Measurements from ENCODE around the gene TARDBP.
"Not testable (repeated sequence)": the region's sequence is repeated elsewhere in the genome, so short reads cannot be mapped to it uniquely, and the experiment has no call there.

TARDBP gene

GRCh38 chr1:11071463-11072215 is 59.2 kb downstream of the TARDBP start:
- Histone ChIP-seq H3K36me3 (ENCODE audit: control insufficient read depth in 1 of 2, insufficient read depth in 2 of 2, low read length in 2 of 2) (peaks cover 76 to 85% of the 10 kb centered on the region in 2 experiments), H2AFZ (ENCODE audit: insufficient read depth, low read length, poor library complexity) (no peak overlapping the region), H3K9ac (ENCODE audit: low read length) (no peak overlapping the region), H3K4me3 (ENCODE audit: low read depth, low read length) (no peak overlapping the region), H4K8ac (ENCODE audit: low read depth, low read length) (no peak overlapping the region), H3K18ac (ENCODE audit: low read length) (no peak overlapping the region), H2AK5ac (ENCODE audit: low read length) (no peak overlapping the region), H4K91ac (ENCODE audit: low read depth, low read length) (no peak overlapping the region), H2BK120ac (ENCODE audit: insufficient read depth, low read length, poor library complexity) (no peak overlapping the region), H3K79me1 (ENCODE audit: low read length) (no peaks in the 10 kb centered on the region), H3K27ac (ENCODE audit: low read depth, low read length) (no peak overlapping the region), H3K27me3 (ENCODE audit: insufficient read depth, low read length) (no peaks in the 10 kb centered on the region), H3K4ac (ENCODE audit: low read depth, low read length) (no peak overlapping the region), H3K23ac (ENCODE audit: low read length) (no peak overlapping the region), H3K14ac (ENCODE audit: low read length) (no peak overlapping the region), H3K4me1 (ENCODE audit: control insufficient read depth in 1 of 2, insufficient read depth in 2 of 2, low read length in 2 of 2) (no peaks in the 10 kb centered on the region), H2BK12ac (ENCODE audit: low read length) (no peak overlapping the region), H3K9me3 (ENCODE audit: insufficient read depth, low read depth, low read length) (no peaks in the 10 kb centered on the region), H3K79me2 (ENCODE audit: control insufficient read depth, insufficient read depth, low read length, poor library complexity) (no peaks in the 10 kb centered on the region), H4K12ac (ENCODE audit: low read depth, low read length) (no peak overlapping the region), H2BK5ac (ENCODE audit: low read depth, low read length, poor library complexity) (no peak overlapping the region), H3K4me2 (ENCODE audit: low read length) (no peak overlapping the region)
- no peak for DNase-seq
- WGBS (ENCODE audit: extremely low coverage, insufficient coverage, insufficient read length): no CpG with 5 or more reads among the region's 15 CpGs

- no peak overlapping the region for H4K12ac ChIP-seq (ENCODE audit: low read depth, low read length)
- no peak overlapping the region for H2BK5ac ChIP-seq (ENCODE audit: low read depth, low read length, poor library complexity)
- H4K8ac ChIP-seq (ENCODE audit: low read depth, low read length): no peak overlapping the region
- DNase-seq: no peak
- H4K91ac ChIP-seq (ENCODE audit: low read depth, low read length): no peak overlapping the region
- no peak overlapping the region for H2BK120ac ChIP-seq (ENCODE audit: insufficient read depth, low read length, poor library complexity)
- no peak overlapping the region for H3K27ac ChIP-seq (ENCODE audit: low read depth, low read length)
- no peak overlapping the region for H2AK5ac ChIP-seq (ENCODE audit: low read length)
- no peak overlapping the region for H3K23ac ChIP-seq (ENCODE audit: low read length)
- H3K18ac ChIP-seq (ENCODE audit: low read length): no peak overlapping the region
- no peak overlapping the region for H3K9ac ChIP-seq (ENCODE audit: low read length)
- H3K79me1 ChIP-seq (ENCODE audit: low read length): no peaks in the 10 kb centered on the region
- H3K27me3 ChIP-seq (ENCODE audit: insufficient read depth, low read length): no peaks in the 10 kb centered on the region
- no peak overlapping the region for H3K14ac ChIP-seq (ENCODE audit: low read length)
- no CpG with 5 or more reads among the region's 13 CpGs for WGBS (ENCODE audit: extremely low coverage, insufficient coverage, insufficient read length)
- H3K9me3 ChIP-seq (ENCODE audit: insufficient read depth, low read depth, low read length): no peaks in the 10 kb centered on the region
- H2AFZ ChIP-seq (ENCODE audit: insufficient read depth, low read length, poor library complexity): no peak overlapping the region
- H3K79me2 ChIP-seq (ENCODE audit: control insufficient read depth, insufficient read depth, low read length, poor library complexity): no peaks in the 10 kb centered on the region
- no peak overlapping the region for H3K4me2 ChIP-seq (ENCODE audit: low read length)
- H3K4me3 ChIP-seq (ENCODE audit: low read depth, low read length): no peak overlapping the region
- H3K36me3 ChIP-seq (ENCODE audit: control insufficient read depth in 1 of 2, insufficient read depth in 2 of 2, low read length in 2 of 2): peaks cover 81 to 90% of the 10 kb centered on the region in 2 experiments
- H2BK12ac ChIP-seq (ENCODE audit: low read length): no peak overlapping the region
- H3K4ac ChIP-seq (ENCODE audit: low read depth, low read length): no peak overlapping the region
- H3K4me1 ChIP-seq (ENCODE audit: control insufficient read depth in 1 of 2, insufficient read depth in 2 of 2, low read length in 2 of 2): no peaks in the 10 kb centered on the region
These were observed 59.9 kb downstream of the TARDBP start for GRCh38 chr1:11072216-11072917.

GRCh38 chr1:11073398-11073797 is 60.9 kb downstream of the TARDBP start:
- not testable (repeated sequence) for H4K91ac ChIP-seq (ENCODE audit: low read depth, low read length); H3K27ac ChIP-seq (ENCODE audit: low read depth, low read length); H4K8ac ChIP-seq (ENCODE audit: low read depth, low read length); H3K27me3 ChIP-seq (ENCODE audit: insufficient read depth, low read length); H3K9ac ChIP-seq (ENCODE audit: low read length); DNase-seq; H3K4me3 ChIP-seq (ENCODE audit: low read depth, low read length); H3K79me2 ChIP-seq (ENCODE audit: control insufficient read depth, insufficient read depth, low read length, poor library complexity); H2AFZ ChIP-seq (ENCODE audit: insufficient read depth, low read length, poor library complexity); H2BK5ac ChIP-seq (ENCODE audit: low read depth, low read length, poor library complexity); H3K9me3 ChIP-seq (ENCODE audit: insufficient read depth, low read depth, low read length); H3K18ac ChIP-seq (ENCODE audit: low read length); H3K79me1 ChIP-seq (ENCODE audit: low read length); H2BK120ac ChIP-seq (ENCODE audit: insufficient read depth, low read length, poor library complexity); H3K4me2 ChIP-seq (ENCODE audit: low read length); H4K12ac ChIP-seq (ENCODE audit: low read depth, low read length); H3K4ac ChIP-seq (ENCODE audit: low read depth, low read length); H2BK12ac ChIP-seq (ENCODE audit: low read length); H3K4me1 ChIP-seq (ENCODE audit: control insufficient read depth in 1 of 2, insufficient read depth in 2 of 2, low read length in 2 of 2); H2AK5ac ChIP-seq (ENCODE audit: low read length); H3K23ac ChIP-seq (ENCODE audit: low read length); H3K14ac ChIP-seq (ENCODE audit: low read length)
- peaks cover 77 to 86% of the 10 kb centered on the region in 2 experiments for H3K36me3 ChIP-seq (ENCODE audit: control insufficient read depth in 1 of 2, insufficient read depth in 2 of 2, low read length in 2 of 2)
- no CpG with 5 or more reads among the region's 7 CpGs for WGBS (ENCODE audit: extremely low coverage, insufficient coverage, insufficient read length)

Data from trophoblast cell (in vitro differentiated cells and primary cell).